DOHH2 (cell line): ENCODE measurements around the gene TJAP1.

Experiments
- CTCF ChIP-seq: fragments of 200-600 bp; sonication (generic); IDR thresholded peaks from one replicate; pipeline ENCODE4 v1.5.1; 2014; ENCODE audit warnings: antibody characterized with exemption, mild to moderate bottlenecking, low read depth, low read length; ENCODE audit not compliant: poor library complexity, severe bottlenecking
- EZH2phosphoT487 ChIP-seq: fragments of 200-600 bp; sonication (generic); IDR thresholded peaks from 2 replicates; pipeline ENCODE4 v1.6.1; 2017; ENCODE audit warnings: borderline replicate concordance, mild to moderate bottlenecking, antibody characterized with exemption, low read length, moderate library complexity, mixed read lengths

- TF ChIP-seq CTCF (no peak), EZH2phosphoT487 (no peak)
Measured at GRCh38 chr6:43490523-43490939, 13.2 kb downstream of the TJAP1 start.
